Ishikawa (cell line): Measurements from ENCODE around the gene LRRC8E.

ENCODE experiments used
- EP300 ChIP-seq: IDR thresholded peaks from 2 replicates; pipeline ENCODE4 v1.6.1; 2012; ENCODE audit warnings: borderline replicate concordance
- FOXM1 ChIP-seq: IDR thresholded peaks from 2 replicates; pipeline ENCODE4 v1.6.1; 2012; ENCODE audit warnings: low read depth, borderline replicate concordance
- RAD21 ChIP-seq: IDR thresholded peaks from 2 replicates; pipeline ENCODE4 v1.6.1; 2012; ENCODE audit warnings: low read depth
- YY1 ChIP-seq: IDR thresholded peaks from 2 replicates; pipeline ENCODE4 v1.6.1; 2012; ENCODE audit warnings: low read depth

DNA sequence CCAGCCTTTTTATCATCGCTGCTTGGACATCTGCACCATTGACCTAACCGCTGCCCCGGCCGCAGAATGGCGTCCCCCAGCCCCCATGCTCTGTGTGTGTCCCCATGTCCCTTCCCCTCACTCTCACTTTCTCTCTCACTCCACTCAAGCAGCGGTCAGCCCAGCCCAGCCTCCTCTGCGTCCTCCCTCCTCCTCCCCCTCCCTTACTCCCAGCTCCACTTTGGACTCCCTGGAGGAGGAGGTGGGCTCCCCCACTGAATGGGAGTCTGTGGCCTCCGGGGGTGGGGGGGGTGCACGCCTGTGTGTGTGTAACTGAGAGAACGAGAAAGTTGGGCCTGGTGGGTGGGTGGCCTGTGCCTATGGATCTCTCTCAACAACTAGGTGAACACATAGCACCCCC is 17.5 kb downstream of the LRRC8E start:
- TF ChIP-seq RAD21 (no peak), FOXM1 (no peak), EP300 (no peak), YY1 (no peak)
